Esophagus (tissue), 2 donors: ENCODE data around the gene TMEM119. TPM values are rescaled to one million over a fixed set of nuclear protein-coding genes. Genes with fewer than 3 reads are reported as not detected.

Experiments used
- H3K27ac ChIP-seq, 2 donors: one replicate each; pipeline ENCODE4 v1.5.1; 2013; ENCODE audit warnings: low read depth in 2 of 2, mild to moderate bottlenecking in 2 of 2, inconsistent platforms in 1 of 2, low read length in 1 of 2, moderate library complexity in 1 of 2
- H3K27me3 ChIP-seq, 2 donors: one replicate each; pipeline ENCODE4 v1.6.1; 2013; ENCODE audit warnings: low read length in 2 of 2, control low read depth in 1 of 2, mild to moderate bottlenecking in 1 of 2; ENCODE audit not compliant: insufficient read depth in 2 of 2, control insufficient read depth in 1 of 2
- H3K36me3 ChIP-seq, 2 donors: one replicate each; pipeline ENCODE4 v1.6.1; 2013; ENCODE audit warnings: low read length in 1 of 2; ENCODE audit not compliant: control insufficient read depth in 2 of 2, insufficient read depth in 2 of 2
- H3K4me1 ChIP-seq, 2 donors: one replicate each; pipeline ENCODE4 v1.6.1; 2013; ENCODE audit warnings: low read length in 1 of 2; ENCODE audit not compliant: control insufficient read depth in 2 of 2, insufficient read depth in 2 of 2
- H3K4me3 ChIP-seq, 2 donors: one replicate each; pipeline ENCODE4 v1.5.1; 2013; ENCODE audit warnings: low read length in 2 of 2, mild to moderate bottlenecking in 2 of 2, low read depth in 1 of 2, moderate library complexity in 1 of 2
- H3K9me3 ChIP-seq, 2 donors: one replicate each; pipeline ENCODE4 v1.6.1; 2013; ENCODE audit warnings: mild to moderate bottlenecking in 2 of 2, low read depth in 1 of 2, low read length in 1 of 2, moderate library complexity in 1 of 2; ENCODE audit not compliant: control insufficient read depth in 2 of 2, insufficient read depth in 1 of 2
- WGBS, 2 donors: extraction: QIAGEN DNeasy Blood & Tissue Kit; methylation state at CpG; one replicate each; pipeline ENCODE4 v1.1.7; 2013; 5-methylcytosine and 5-hydroxymethylcytosine counted together
- polyA plus RNA-seq, 2 donors: library from polyadenylated mRNA; stranded (reverse); fragments of 200-250 nt; gene quantifications; one replicate each; pipeline ENCODE4 v1.2.3, GENCODE V29; 2013
- donor health status: healthy with polysubstance abuse.
- donor health status: Bipolar disorder and iron deficiency.

The TMEM119 gene
- polyA plus RNA-seq, 2 donors, result 0.54 to 0.63 TPM

- H3K4me3 ChIP-seq, result no peak overlapping the region
- H3K36me3 ChIP-seq, result no peaks in the 10 kb centered on the region
- H3K27ac ChIP-seq, result no peak overlapping the region
- 56 to 62% methylated on average over 21 of the region's 21 CpGs for WGBS, 2 donors
- H3K27me3 ChIP-seq, result no peaks in the 10 kb centered on the region
- H3K4me1 ChIP-seq, result peaks cover 0 to 3% of the 10 kb centered on the region in 2 donors
- H3K9me3 ChIP-seq, result no peaks in the 10 kb centered on the region
Observed at GRCh38 chr12:108609537-108610335, 11.9 kb upstream of the TMEM119 start.

DNA sequence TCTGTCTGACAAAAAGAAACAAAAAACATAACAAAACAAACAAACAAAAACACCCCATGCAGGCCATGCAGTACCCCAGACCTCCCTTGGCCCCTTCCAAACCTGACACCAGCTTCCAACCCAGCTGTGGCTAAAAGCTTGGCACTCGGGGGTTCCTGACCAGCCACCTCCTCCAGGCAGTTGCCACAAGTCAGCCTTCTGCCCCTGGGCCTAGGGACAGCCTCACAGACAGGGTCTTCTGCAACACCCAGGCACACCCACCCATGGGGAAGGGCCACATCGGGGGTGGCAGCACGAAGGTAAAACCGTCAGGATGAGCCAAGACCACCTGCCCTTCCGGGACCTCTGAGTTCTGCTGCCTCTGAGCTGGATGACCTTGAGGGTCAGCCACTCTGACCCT, 10.7 kb upstream of the TMEM119 start:
- H3K27me3 ChIP-seq, result no peaks in the 10 kb centered on the region
- 81 to 85% methylated on average over 5 of the region's 5 CpGs for WGBS, 2 donors
- no peaks in the 10 kb centered on the region for H3K36me3 ChIP-seq
- H3K4me3 ChIP-seq, result no peak overlapping the region
- H3K27ac ChIP-seq, result no peak overlapping the region
- H3K9me3 ChIP-seq, result no peaks in the 10 kb centered on the region
- peaks cover 0 to 3% of the 10 kb centered on the region in 2 donors for H3K4me1 ChIP-seq

DNA sequence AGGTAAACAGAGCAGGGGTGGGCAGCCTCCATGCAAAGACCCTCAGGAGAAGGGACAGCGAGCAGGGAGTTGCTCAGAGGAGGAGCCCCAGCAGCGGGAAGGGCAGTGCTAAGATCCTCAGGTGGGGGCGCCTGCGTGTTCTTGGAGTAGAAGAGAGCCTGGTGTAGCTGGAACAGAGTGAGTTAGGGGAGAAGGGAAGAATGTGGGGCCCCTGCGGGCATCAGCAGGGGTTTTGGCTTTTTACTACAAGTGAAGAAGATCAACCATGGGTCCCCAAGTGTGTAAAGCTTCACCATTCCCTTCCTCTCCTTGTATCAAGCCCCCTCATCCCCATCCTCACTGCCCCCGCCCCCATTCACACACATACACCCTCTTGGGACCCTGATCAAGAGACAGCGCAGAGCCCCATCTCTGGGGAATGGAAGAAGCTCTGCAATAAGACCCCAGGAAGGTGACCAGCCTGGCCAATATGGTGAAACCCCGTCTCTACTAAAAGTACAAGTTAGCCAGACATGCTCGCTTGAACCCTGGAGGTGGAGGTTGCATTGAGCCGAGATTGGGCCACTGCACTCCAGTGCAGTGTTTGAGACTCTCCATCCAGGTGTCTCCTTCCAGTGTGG, 10.2 kb upstream of the TMEM119 start:
- Histone ChIP-seq H3K4me1 (peaks cover 0 to 3% of the 10 kb centered on the region in 2 donors), H3K4me3 (no peak overlapping the region), H3K9me3 (no peaks in the 10 kb centered on the region), H3K27ac (no peak overlapping the region), H3K36me3 (no peaks in the 10 kb centered on the region), H3K27me3 (no peaks in the 10 kb centered on the region)
- WGBS, 2 donors, result 84 to 86% methylated on average over 10 of the region's 10 CpGs

- 80 to 82% methylated on average over 9 of the region's 9 CpGs for WGBS, 2 donors
- Histone ChIP-seq H3K9me3 (no peaks in the 10 kb centered on the region), H3K27me3 (no peaks in the 10 kb centered on the region), H3K4me3 (no peak overlapping the region), H3K4me1 (peaks cover 0 to 3% of the 10 kb centered on the region in 2 donors), H3K27ac (no peak overlapping the region), H3K36me3 (no peaks in the 10 kb centered on the region)
Observed at GRCh38 chr12:108606492-108606891, 8.6 kb upstream of the TMEM119 start.

GRCh38 chr12:108605690-108606406, 8.0 kb upstream of the TMEM119 start:
- 94 to 95% methylated on average over 4 of the region's 4 CpGs for WGBS, 2 donors
- Histone ChIP-seq H3K27me3 (no peaks in the 10 kb centered on the region), H3K9me3 (no peaks in the 10 kb centered on the region), H3K4me3 (no peak overlapping the region), H3K4me1 (peaks cover 0 to 3% of the 10 kb centered on the region in 2 donors), H3K36me3 (no peaks in the 10 kb centered on the region), H3K27ac (no peak overlapping the region)

DNA sequence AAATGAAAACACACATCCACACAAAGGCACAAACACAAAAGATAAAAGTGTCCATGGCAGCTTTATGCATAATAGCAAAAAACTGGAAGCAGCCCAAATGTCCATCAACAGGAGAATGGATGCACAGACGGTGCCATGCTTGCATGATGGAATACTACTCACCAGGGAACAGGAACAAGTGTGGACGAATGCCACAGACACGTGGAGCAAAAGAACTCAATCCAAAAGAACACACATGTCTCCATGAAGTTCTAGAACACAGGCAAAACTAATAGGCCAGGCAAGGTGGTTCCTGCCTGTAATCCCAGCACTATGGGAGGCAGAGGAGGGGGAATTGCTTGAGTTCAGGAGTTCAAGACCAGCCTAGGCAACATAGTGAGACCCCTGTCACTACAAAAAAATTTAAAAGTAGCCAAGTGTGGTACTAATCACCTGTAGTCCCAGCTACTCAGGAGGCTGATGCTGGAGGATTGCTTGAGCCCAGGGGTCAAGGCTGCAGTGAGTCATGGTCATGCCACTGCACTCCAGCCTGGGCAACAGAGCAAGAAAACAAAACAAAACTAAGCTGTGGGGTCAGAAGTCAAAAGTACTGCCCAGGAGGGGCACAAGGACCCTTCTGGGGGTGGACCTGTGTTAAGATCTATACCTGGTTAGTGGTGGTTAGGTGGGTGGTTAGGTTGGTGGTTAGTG, 7.3 kb upstream of the TMEM119 start:
- H3K27me3 ChIP-seq, result no peaks in the 10 kb centered on the region
- no peaks in the 10 kb centered on the region for H3K36me3 ChIP-seq
- no peak overlapping the region for H3K4me3 ChIP-seq
- H3K4me1 ChIP-seq, result peaks cover 0 to 3% of the 10 kb centered on the region in 2 donors
- no peak overlapping the region for H3K27ac ChIP-seq
- H3K9me3 ChIP-seq, result no peaks in the 10 kb centered on the region
- WGBS, 2 donors, result 51 to 53% methylated on average over 3 of the region's 3 CpGs

DNA sequence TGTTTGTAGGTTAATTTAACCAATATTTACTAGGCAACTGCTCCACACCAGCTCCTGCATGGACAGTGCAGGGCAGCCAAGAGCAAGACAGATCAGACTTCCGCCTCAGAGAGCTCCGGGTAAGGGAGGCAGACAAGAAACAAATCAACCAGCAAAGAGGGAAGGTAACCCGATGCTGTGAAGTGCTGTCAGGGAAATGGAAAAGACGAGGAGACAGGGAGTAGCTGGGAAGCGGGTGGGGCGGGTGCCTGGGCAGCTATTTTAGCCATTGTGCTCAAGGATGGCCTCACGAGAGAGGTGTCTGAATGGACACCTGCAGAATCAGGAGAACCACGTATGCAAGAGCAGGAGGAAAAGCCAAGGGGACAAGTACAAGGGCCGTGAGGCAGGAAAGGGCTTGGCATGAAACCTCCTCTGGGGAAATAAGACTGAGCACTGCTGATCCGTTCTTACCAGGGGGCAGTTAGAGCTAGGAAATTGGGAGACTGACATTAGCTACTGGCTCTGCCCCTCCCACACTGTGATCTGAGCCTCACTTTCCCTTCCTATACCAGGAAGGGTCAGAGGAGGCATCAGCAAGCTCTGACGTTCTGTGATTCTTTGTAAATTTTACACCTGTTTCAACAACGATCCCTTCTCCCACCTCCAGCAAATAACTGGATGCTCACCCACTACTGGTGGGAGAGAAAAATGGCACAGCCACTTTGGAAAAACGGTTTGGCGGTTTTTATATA, 6.5 kb upstream of the TMEM119 start:
- no peaks in the 10 kb centered on the region for H3K27me3 ChIP-seq
- H3K27ac ChIP-seq, result no peak overlapping the region
- no peaks in the 10 kb centered on the region for H3K9me3 ChIP-seq
- WGBS, 2 donors, result 45 to 49% methylated on average over 14 of the region's 14 CpGs
- no peaks in the 10 kb centered on the region for H3K36me3 ChIP-seq
- peaks cover 0 to 3% of the 10 kb centered on the region in 2 donors for H3K4me1 ChIP-seq
- H3K4me3 ChIP-seq, result no peak overlapping the region

DNA sequence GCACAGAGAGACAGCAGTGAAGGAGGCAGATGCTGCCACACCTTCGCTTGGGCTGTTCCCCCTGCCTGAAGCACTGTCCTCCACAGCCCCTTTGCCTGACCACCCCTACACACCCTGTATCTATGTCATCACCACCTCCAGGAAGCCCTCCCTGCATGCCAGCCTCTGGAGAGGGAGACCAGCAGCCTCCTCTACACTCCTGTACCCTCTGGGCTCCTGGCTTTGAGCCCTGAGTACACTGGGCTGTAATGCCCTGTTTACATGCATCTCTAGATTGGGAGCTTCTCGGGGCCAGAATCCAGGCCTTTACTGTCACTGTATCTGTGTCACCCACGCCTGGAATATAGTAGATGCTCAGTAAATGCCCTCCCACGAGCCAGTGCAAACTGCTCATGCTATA, 5.9 kb upstream of the TMEM119 start:
- 78 to 84% methylated on average over 4 of the region's 4 CpGs for WGBS, 2 donors
- H3K9me3 ChIP-seq, result no peaks in the 10 kb centered on the region

More for the DNA sequence above, 5.9 kb upstream of the TMEM119 start:
- Histone ChIP-seq H3K27ac (no peak overlapping the region), H3K4me3 (no peak overlapping the region), H3K4me1 (peaks cover 0 to 3% of the 10 kb centered on the region in 2 donors), H3K27me3 (no peaks in the 10 kb centered on the region), H3K36me3 (no peaks in the 10 kb centered on the region)
